HG03558 (cell line): ENCODE data around the gene ARSD.
"Not testable (repeated sequence)": the region's sequence is repeated elsewhere in the genome, so short reads cannot be mapped to it uniquely, and the experiment has no call there.

Experiments used
- ATAC-seq: cut with Tn5 transposase; IDR thresholded peaks from one replicate; pipeline ENCODE4 v1.9.1; 2021; ENCODE audit warnings: moderate number of reproducible peaks; ENCODE audit not compliant: unreplicated experiment; ENCODE audit errors: extremely low read depth

ARSD gene, protein sequence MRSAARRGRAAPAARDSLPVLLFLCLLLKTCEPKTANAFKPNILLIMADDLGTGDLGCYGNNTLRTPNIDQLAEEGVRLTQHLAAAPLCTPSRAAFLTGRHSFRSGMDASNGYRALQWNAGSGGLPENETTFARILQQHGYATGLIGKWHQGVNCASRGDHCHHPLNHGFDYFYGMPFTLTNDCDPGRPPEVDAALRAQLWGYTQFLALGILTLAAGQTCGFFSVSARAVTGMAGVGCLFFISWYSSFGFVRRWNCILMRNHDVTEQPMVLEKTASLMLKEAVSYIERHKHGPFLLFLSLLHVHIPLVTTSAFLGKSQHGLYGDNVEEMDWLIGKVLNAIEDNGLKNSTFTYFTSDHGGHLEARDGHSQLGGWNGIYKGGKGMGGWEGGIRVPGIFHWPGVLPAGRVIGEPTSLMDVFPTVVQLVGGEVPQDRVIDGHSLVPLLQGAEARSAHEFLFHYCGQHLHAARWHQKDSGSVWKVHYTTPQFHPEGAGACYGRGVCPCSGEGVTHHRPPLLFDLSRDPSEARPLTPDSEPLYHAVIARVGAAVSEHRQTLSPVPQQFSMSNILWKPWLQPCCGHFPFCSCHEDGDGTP

DNA sequence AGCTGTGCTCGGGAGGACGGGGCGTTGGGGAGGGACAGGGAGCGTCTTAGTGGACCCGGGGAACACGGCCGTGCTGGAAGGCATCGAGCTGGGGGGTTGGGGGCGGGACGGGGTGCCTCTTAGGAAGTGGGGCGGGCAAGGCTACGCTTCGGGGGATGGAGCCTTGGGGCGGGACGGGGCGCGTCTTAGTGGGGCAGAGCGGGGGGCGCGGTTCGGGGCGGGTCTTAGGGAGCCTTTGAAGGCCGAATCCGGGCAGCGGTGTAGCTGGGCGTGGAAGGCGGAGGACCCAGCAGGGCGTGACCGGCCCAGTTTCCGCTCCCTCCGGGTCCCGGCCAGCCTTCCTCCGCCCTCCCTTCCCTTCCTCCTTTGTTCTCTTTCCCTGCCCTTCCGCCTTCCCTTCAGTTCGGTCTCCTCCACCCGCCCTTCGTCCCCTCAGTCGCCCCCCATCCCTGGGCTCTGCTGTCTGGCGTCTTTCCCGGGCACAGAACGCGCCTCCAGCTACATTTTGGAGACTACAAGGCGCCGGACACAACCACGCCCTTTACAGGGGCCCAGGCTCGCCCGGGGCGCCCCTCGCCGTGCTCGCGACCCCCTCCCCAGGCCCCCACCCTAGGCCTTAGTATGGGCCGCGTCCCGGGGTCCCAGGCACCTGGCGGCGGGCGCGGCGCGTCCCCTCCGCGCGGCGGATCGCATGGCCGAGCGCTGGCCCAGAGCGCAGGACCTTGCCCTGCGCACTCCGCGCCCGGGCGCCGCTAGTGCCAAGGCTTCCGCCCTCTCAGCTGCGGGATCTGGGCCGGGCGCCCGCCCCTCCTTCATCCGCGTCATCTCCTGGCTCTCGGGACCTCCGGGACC lies at the start of gene ARSD:
Gene ARSD (minus strand): TSS at position 757 of the 852 bp plus-strand sequence. CDS start 64 bp downstream, at position 693.
- peak; percentile 75 for ATAC-seq

- ATAC-seq, result not testable (repeated sequence)
Observed at GRCh38 chrX:2978639-2979038, 49.5 kb upstream of the ARSD start.

DNA sequence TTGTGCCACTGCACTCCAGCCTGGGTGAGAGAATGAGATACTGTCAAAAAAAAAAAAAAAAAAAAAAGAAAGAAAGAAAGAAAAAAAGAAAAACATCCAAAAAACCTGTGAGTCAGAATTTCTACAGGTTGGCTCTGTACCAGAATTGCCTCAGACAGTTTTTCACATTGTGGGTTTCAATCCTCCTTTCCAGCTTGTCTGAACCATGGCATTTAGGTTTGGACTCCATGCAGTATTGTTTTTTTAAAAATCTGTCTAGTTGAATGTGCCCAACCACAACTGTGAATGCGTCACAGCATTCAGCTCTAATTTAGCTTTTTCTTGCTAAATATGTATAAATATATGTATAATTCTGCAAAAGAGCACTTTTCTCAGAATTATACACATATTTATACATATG lies 45.8 kb upstream of the ARSD start:
- ATAC-seq, result no peak

GRCh38 chrX:2972391-2972790 lies 43.3 kb upstream of the ARSD start:
- ATAC-seq, result no peak

GRCh38 chrX:2969021-2969420 lies 39.9 kb upstream of the ARSD start:
- ATAC-seq, result no peak

DNA sequence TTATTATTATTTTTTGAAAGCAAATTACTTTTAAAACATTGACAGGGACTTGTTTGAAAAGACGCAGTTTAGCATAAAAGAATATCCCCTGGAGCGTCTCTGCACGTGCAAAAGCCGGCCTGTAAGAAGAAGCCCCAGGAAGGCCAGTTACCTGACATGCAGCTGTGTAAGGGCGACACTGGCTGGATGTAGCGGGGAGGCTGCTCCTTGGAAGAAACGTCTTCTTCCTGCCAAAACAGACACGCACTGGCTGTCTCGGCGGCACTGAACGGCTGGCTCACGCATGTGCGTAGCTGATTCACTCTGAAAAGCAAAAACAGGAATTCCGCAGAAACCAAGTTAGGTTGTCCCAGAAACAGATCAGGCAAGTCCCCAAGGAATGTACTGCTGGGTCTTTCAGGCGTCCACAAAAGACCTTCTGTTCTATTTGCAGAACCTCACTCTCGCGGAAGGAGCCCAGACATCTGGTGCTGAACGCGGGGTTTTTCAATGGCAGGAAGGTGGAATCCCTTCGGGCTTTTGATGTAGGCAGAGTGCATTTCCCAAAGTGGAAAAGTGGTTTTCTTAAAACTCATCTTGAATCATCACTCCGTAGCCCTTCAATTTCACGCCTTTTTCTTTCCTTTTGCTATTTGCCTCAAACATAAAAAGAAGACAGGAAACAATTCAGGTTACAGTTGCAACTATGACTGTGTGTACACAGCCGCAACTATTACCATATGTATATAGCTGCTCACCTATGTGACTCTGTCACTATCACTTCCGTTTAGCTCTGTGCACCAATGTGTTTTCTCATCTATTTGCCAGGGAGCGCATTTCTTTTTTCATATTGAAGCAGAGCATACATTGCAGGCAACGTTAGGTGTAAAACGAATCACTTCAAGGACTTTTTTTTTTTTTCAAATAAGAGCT lies 39.1 kb upstream of the ARSD start:
- ATAC-seq, result no peak

GRCh38 chrX:2967584-2967983 lies 38.4 kb upstream of the ARSD start:
- no peak for ATAC-seq

- no peak for ATAC-seq
Observed at GRCh38 chrX:2967012-2967411, 37.9 kb upstream of the ARSD start.

DNA sequence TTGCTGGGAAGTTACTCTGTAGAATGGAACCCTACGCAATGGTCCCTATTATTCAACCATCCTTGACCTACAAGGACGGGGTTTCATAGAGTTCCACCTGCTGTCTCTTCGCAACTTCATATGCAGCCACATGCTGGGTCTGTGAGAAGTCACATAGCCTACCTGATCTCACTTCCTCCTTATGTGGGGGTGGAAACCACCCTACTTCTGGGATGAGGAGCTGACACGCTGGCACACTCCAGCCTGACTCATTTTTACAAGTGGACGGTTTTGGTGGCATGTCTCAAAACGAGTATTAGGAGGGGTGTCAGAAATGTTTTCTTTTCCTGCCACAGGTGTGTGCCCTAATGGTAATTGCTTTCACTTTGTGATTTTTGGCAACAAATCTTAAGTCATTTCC lies 36.8 kb upstream of the ARSD start:
- ATAC-seq, result peak; percentile 65

DNA sequence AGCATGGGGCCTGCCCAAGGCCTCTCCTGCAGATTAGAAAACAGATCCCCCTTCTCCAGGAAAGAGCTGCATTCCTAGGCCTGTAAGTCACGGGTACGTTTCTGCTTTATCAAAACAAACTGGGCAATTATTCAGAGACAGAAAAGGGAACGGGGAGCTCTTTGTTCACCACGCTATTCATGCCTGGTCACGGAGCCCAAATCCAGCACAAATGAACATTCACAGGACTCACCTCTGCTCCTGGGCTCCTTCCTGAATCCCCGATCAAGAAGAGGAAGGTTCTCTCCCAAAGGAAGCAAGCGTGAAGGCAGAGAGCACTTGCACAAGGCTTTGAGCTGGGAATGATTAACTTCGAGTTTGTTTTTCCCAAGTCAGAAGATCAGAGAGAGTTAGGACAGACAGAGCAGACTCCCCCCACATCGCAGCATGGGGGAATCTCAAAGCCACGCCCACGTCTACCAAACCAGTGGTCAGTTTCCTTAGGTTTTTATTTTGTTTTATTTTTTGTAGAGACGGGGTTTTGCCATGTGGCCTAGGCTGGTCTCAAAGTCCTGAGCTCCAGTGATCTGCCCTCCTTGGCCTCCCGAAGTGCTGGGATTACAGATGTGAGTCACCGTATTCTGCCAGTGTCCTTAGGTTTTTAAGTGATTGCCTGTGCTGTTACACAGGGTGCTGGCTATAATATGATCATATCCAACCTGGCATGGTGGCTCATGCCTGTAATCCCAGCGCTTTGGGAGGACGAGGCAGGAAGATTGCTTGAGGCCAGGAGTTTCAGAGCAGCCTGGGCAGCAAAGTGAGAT lies 35.1 kb upstream of the ARSD start:
- ATAC-seq, result not testable (repeated sequence)

GRCh38 chrX:2963449-2963848 lies 34.3 kb upstream of the ARSD start:
- not testable (repeated sequence) for ATAC-seq

GRCh38 chrX:2962381-2962780 lies 33.2 kb upstream of the ARSD start:
- no peak for ATAC-seq

- no peak for ATAC-seq
Observed at GRCh38 chrX:2960861-2961515, 31.8 kb upstream of the ARSD start.

DNA sequence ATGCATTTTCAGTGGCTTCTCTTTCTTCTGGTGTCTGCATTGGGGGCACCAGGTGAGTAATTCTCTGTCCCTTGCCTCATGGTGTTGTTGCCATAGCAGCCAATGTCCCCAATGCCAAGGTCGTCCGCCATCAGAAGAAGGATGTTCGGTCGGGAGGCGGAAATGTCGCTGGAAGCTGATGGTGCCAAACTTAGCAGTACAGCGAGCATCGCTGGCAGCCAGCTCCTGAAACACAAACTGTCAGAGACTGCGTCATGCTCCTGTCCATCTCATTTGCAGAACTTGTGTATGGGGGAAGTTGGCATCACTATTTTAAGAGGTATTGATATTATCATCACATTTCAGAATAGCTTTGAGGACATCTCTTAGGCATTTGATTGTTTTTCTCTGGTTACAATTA lies 29.1 kb upstream of the ARSD start:
- no peak for ATAC-seq

DNA sequence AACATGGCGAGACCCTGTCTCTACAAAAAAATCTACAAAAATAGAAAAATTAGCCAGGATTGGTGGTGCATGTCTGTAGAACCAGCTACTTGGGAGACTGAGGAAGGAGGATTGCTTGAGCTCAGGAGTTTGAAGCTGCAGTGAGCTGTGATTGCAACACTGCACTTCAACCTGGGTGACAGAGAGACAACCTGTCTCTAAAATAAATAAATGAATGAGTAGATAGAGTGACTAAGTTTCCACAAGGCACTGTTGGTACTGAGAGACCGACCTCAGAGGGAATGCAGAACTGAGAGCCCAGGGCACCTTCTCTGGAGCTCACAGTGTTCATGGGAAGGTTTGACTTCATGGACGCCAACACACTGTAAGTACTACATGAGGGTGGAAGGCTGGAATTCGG lies 26.7 kb upstream of the ARSD start:
- no peak for ATAC-seq

- ATAC-seq, result no peak
Observed at GRCh38 chrX:2955281-2955680, 26.1 kb upstream of the ARSD start.

GRCh38 chrX:2954541-2954940 lies 25.4 kb upstream of the ARSD start:
- no peak for ATAC-seq

DNA sequence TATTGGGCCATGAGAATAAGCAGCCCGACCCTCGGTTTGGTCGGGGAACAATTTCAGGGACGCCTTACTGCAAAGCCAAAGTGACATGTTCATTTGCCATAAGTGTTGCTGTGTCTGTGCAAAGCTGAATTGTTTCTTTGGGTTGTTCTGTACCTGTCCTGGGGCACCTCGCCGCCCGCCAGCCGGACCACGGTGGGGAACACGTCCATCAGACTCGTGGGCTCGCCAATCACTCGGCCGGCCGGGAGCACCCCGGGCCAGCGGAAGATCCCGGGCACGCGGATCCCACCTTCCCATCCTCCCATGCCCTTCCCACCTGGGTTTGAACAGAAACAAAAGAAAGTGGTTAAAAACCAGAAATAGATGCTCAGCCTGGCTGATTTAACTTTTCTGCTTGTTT lies 8.8 kb upstream of the ARSD start:
- ATAC-seq, result not testable (repeated sequence)
